OCI-LY7 (cell line): ENCODE results near the gene CHD5. TPM values are rescaled to one million over a fixed set of nuclear protein-coding genes. Genes with fewer than 3 reads are reported as not detected.

Source experiments
- BruUV-seq: library from RNA; stranded (reverse); fragments of 400-500 nt; replicated peaks from 2 replicates; lab custom pipeline; 2021; lab: Mats Ljungman, UMichigan
- CTCF ChIA-PET: fragments of 300-600 bp; sonication (Branson Sonifier 250); formaldehyde crosslinking; loops from one replicate; lab custom pipeline; 2022; ENCODE audit warnings: antibody characterized with exemption; ENCODE audit not compliant: unreplicated experiment; lab: Charles Lee
- POLR2A ChIA-PET: fragments of 300-600 bp; sonication (Branson Sonifier 250); formaldehyde crosslinking; loops from one replicate; lab custom pipeline; 2022; ENCODE audit warnings: antibody characterized with exemption; lab: Charles Lee
- DNase-seq: peaks from one replicate; pipeline ENCODE4 v3.0.0-alpha.2; 2015; ENCODE audit warnings: low spot score
- H2AFZ ChIP-seq: fragments of 200-600 bp; sonication (generic), shearing (Covaris generic); 2 replicates; pipeline ENCODE4 v1.6.1; 2014; ENCODE audit warnings: mild to moderate bottlenecking, antibody characterized with exemption, low read length, moderate library complexity
- H3K27ac ChIP-seq: fragments of 200-600 bp; sonication (generic); 2 replicates; pipeline ENCODE4 v1.5.1; 2014; ENCODE audit warnings: mixed run types, low read depth, mild to moderate bottlenecking, moderate library complexity, low read length, inconsistent platforms; ENCODE audit not compliant: poor library complexity, severe bottlenecking
- H3K36me3 ChIP-seq: fragments of 200-600 bp; sonication (generic); 2 replicates; pipeline ENCODE4 v1.6.1; 2014; ENCODE audit warnings: mild to moderate bottlenecking, antibody characterized with exemption, low read length, moderate library complexity, mixed read lengths; ENCODE audit not compliant: insufficient read depth
- H3K4me1 ChIP-seq: fragments of 200-600 bp; sonication (generic); 2 replicates; pipeline ENCODE4 v1.5.1; 2014; ENCODE audit warnings: mild to moderate bottlenecking, low read length; ENCODE audit not compliant: insufficient read depth, poor library complexity, severe bottlenecking
- H3K4me2 ChIP-seq: fragments of 200-600 bp; sonication (generic); 2 replicates; pipeline ENCODE4 v1.6.1; 2014; ENCODE audit warnings: mild to moderate bottlenecking, low read length
- H3K4me3 ChIP-seq: fragments of 200-600 bp; sonication (generic); 2 replicates; pipeline ENCODE4 v1.5.1; 2014; ENCODE audit warnings: mild to moderate bottlenecking, low read depth, low read length; ENCODE audit not compliant: poor library complexity, severe bottlenecking
- H3K79me2 ChIP-seq: fragments of 200-600 bp; sonication (generic); 2 replicates; pipeline ENCODE4 v1.6.1; 2016; ENCODE audit warnings: low read depth, mild to moderate bottlenecking, low read length, moderate library complexity, mixed read lengths; ENCODE audit not compliant: insufficient read depth
- H3K9me2 ChIP-seq: fragments of 200-600 bp; sonication (generic); 2 replicates; pipeline ENCODE4 v1.6.1; 2016; ENCODE audit warnings: mild to moderate bottlenecking, low read length, mixed read lengths; ENCODE audit not compliant: insufficient read depth
- H3K9me3 ChIP-seq: fragments of 200-600 bp; sonication (generic); 2 replicates; pipeline ENCODE4 v1.6.1; 2014; ENCODE audit warnings: mild to moderate bottlenecking, mixed run types, low read length, mixed read lengths
- H4K20me1 ChIP-seq: fragments of 200-600 bp; sonication (generic); 2 replicates; pipeline ENCODE4 v1.6.1; 2014; ENCODE audit warnings: mild to moderate bottlenecking, antibody characterized with exemption, low read length, moderate library complexity, mixed read lengths; ENCODE audit not compliant: insufficient read depth
- EZH2phosphoT487 ChIP-seq: fragments of 200-600 bp; sonication (generic); IDR thresholded peaks from 2 replicates; pipeline ENCODE4 v1.6.1; 2018; ENCODE audit warnings: low read depth, borderline replicate concordance, mild to moderate bottlenecking, mixed run types, antibody characterized with exemption, low read length, moderate library complexity, mixed read lengths
- intact Hi-C: fragments of 100-400 bp; cut with micrococcal nuclease; formaldehyde crosslinking; loops from one replicate; pipeline ENCODE4 v1.10.0; 2022; ENCODE audit not compliant: unreplicated experiment
- total RNA-seq, 2 experiments: library from RNA; depleted of rRNA in 1 of 2; stranded (reverse); fragments of >200 nt in 1 of 2; shearing (Covaris generic) in 1 of 2; gene quantifications; 2 replicates each; pipeline ENCODE4 v1.2.3, GENCODE V29; 2014 to 2022
- TF ChIP-seq, protein P1 (sequence below): fragments of 200-600 bp; sonication (generic); conservative IDR thresholded peaks from 2 replicates; pipeline ENCODE4 v1.5.1; 2014; ENCODE audit warnings: mild to moderate bottlenecking, antibody characterized with exemption, low read length, moderate library complexity, mixed read lengths

Gene CHD5
- total RNA-seq, 2 experiments from 2014 or later = 0.19 to 0.38 TPM

DNA sequence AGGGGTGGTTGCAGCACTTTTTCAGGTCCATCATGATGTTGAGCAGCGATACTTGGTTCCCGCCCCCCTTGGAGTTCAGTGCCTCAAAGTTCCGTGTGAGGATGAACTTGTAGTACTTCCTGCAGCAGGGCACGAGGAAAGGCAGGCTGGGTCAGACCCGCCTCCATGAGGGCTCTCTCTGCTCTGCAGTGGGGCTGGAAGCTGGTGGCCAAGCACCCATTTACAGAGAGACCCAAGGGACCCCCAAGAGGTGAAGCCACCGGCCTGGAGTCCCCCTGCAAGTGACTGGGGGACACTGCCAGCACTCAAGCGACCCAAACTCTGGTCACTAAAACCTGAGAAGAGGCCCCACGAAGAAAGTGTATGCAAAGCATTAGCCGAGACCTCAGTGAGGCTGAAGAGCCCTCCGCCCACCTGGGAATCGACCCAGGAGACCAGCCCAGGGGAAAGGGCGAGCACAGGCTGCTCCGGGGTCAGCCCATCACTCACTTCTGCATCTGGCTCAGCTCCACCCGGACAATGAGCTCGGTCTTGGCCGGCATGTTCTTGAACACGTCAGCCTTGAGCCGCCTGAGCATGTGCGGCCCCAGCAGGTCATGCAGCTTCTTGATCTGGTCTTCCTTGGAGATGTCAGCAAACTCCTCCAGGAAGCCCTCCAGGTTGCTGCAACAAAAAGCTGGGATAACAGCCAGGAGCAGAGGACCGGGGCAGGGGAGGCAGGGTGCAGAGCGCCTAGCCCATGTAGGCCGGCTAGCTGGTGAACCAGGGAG, 45.2 kb downstream of the CHD5 start:
- no peak for DNase-seq
- Histone ChIP-seq H3K36me3 (no peaks in the 10 kb centered on the region), H3K9me2 (no peaks in the 10 kb centered on the region), H3K79me2 (no peaks in the 10 kb centered on the region), H3K4me2 (no peak overlapping the region), H3K9me3 (no peaks in the 10 kb centered on the region), H2AFZ (no peak overlapping the region), H3K4me1 (no peaks in the 10 kb centered on the region), H4K20me1 (no peaks in the 10 kb centered on the region), H3K27ac (no peak overlapping the region), H3K4me3 (no peak overlapping the region)
- intact Hi-C loops = no loop called here
- CTCF ChIA-PET = no interaction called here
- TF ChIP-seq, protein P1, sequence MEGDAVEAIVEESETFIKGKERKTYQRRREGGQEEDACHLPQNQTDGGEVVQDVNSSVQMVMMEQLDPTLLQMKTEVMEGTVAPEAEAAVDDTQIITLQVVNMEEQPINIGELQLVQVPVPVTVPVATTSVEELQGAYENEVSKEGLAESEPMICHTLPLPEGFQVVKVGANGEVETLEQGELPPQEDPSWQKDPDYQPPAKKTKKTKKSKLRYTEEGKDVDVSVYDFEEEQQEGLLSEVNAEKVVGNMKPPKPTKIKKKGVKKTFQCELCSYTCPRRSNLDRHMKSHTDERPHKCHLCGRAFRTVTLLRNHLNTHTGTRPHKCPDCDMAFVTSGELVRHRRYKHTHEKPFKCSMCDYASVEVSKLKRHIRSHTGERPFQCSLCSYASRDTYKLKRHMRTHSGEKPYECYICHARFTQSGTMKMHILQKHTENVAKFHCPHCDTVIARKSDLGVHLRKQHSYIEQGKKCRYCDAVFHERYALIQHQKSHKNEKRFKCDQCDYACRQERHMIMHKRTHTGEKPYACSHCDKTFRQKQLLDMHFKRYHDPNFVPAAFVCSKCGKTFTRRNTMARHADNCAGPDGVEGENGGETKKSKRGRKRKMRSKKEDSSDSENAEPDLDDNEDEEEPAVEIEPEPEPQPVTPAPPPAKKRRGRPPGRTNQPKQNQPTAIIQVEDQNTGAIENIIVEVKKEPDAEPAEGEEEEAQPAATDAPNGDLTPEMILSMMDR = no peak
- TF ChIP-seq EZH2phosphoT487 = no peak
- POLR2A ChIA-PET = no interaction called here
- BruUV-seq = no TSS peak

DNA sequence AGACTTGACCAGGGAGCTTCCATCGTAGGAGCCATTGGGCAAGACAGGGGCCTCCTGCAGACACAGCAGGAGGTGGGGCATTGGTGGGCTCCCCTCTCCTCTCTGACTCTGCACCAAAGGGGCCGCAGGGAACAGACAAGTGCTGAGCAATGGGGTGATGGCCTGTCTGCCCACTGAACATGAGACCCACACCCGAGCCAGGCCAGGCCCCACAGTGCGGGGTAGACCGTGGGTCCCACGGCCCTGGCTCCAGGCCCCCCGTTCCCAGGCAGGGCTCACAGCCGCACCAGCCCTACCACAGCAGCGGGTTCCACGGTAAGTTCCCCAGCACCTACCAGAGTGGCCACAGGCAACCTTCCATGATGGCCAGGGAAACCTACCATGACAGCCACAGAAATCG, 45.9 kb downstream of the CHD5 start:
- POLR2A ChIA-PET = no interaction called here
- Histone ChIP-seq H3K4me1 (no peaks in the 10 kb centered on the region), H3K36me3 (no peaks in the 10 kb centered on the region), H4K20me1 (no peaks in the 10 kb centered on the region), H2AFZ (no peak overlapping the region), H3K9me2 (no peaks in the 10 kb centered on the region), H3K79me2 (no peaks in the 10 kb centered on the region), H3K4me2 (no peak overlapping the region), H3K27ac (no peak overlapping the region), H3K9me3 (no peaks in the 10 kb centered on the region), H3K4me3 (no peak overlapping the region)
- no peak for TF ChIP-seq EZH2phosphoT487
- TF ChIP-seq, protein P1 = no peak
- BruUV-seq = no TSS peak
- intact Hi-C loops = no loop called here
- CTCF ChIA-PET = no interaction called here
- DNase-seq = no peak
